Measurements from ENCODE around the gene KRTAP10-4.

GRCh38 chr21:44566403-44566802 is 7.1 kb upstream of the KRTAP10-4 start:
- TF ChIP-seq EZH2 (IDR thresholded peaks at IDR 0.05; ENCODE audit: insufficient read depth, poor library complexity, severe bottlenecking) (no peak), EZH2phosphoT487 (IDR thresholded peaks at IDR 0.05; ENCODE audit: insufficient read depth, low read depth) (no peak)

Measured in GM23248 (cell line).